G401 (cell line): ENCODE measurements around the gene TP73. TPM values are rescaled to one million over a fixed set of nuclear protein-coding genes. Genes with fewer than 3 reads are reported as not detected.

Experiments used
- DNase-seq: peaks from one replicate; pipeline ENCODE4 v3.0.0-alpha.2; 2015; ENCODE audit warnings: low spot score
- in situ Hi-C: cut with HindIII; loops from 2 replicates; pipeline ENCODE4 v1.10.0; 2016; ENCODE audit warnings: low sequenced_read_pairs, mixed read lengths
- total RNA-seq: library from RNA; depleted of rRNA; stranded (reverse); fragments of >200 nt; shearing (Covaris generic); gene quantifications from 2 replicates; pipeline ENCODE4 v1.2.3, GENCODE V29; 2014; rRNA removed

Gene TP73
- total RNA-seq, 1 experiment from 2014 or later = 2.4 TPM

DNA sequence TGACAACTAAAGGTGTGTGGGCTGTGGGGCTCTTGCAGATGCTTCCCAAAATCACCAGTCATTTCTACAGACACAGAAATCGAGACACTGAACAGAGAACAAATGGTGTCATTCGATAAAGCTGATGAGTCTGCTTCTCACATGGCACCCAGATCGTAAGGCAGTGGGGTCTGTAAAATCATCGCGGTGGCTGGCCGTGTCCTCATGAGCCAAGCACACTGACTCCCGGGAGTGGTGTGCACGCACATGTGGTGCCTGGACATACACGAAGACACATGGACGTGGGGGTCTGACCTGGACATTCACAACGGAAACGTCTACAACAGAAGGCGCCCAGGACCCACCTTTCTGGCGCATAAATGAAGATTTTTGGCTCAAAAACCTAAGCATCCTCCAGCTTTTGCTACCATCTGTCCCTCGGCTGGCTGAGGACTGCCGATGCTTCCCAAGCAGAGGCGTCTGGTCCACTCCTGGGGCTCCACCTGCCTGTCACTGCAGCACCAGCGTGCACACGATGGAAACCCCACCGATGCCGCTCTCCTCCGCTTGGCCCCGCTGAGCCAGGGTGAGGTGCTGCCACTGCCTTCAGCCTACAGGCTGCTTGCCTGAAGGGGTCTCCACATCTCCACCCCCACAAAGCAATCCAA, 127.1 kb downstream of the TP73 start:
- in situ Hi-C loops = no loop called here

DNA sequence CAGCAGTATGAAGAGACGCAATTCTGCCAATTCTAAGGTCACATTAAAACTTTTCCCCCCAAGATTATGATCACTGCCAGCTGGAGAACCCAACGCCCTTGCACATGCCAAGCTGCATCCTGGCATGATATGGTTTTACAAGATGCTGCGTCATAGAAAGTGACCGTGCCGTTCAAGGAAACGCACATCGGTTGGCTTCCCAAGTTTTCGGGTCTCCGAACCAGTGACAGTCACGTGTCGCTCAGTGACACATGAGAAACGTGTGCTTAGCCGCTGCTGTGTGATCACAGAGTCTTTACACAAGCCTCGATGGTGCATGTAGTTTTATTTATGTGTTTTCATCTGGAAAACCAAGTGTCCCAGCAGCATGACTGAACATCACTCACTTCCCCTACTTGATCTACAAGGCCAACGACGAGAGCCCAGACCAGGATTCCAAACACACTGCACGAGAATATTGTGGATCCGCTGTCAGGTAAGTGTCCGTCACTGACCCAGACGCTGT, 127.6 kb downstream of the TP73 start:
- no peak for DNase-seq
- in situ Hi-C loops = no loop called here

More for the DNA sequence above, 127.1 kb downstream of the TP73 start:
- peak; percentile 42 for DNase-seq

DNA sequence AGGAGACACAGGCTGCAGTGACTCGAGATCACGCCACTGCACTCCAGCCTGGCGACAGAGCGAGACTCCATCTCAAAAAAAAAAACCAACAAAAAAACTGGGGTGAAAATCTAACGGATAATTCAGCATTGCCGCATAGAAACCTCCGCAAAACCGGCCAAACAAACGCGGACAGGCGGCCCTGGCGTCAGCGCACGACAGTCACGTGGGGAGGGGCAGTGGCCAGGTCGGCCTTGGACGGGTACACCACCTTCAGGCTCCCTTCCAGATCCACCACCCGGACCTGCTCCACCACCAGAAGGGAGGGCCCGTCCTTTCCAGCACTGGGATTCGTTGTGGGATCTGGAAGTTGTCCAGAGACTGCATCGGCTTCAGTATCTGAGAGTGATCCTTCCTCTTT, 128.6 kb downstream of the TP73 start:
- in situ Hi-C loops = no loop called here
- DNase-seq = no peak

DNA sequence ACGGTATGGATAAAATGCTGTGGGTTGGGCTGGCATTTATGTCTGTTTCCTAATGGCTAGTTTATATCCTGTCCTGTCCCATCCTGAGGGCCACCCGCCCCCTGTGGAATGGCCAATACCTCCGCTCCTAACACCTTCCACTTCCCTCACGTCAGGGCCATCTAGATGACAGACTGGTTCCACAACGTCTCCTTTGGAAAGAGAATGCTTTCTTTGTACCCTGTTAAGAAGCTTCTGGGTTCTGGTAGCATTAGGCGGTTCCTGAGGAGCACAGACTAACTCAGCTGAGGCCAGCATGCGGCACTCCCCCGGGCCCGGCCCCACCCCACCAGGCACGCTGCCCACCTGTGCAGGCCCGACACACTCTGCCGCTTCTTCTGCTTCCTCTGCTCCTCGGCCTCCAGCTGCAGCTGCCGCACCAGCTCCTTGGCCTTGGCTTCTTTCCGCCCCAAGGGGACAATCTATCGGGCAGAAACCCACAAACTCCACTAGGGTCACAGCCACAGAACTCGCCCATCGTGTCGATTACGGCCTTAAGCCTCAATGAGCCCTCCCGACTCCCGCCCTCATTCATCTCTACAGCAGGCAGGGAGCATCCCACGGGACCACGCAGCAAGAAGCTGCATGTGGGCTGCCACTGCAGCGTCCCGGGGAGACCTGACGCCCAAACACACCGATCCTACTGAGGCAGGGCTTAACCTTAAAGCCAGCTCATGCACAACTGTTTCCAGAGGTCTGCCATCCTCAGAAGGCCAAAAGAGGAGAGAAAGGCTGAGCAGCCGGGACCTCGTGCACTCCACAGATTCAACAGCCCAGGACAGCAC, 131.5 kb downstream of the TP73 start:
- in situ Hi-C loops = no loop called here
- DNase-seq = no peak

DNA sequence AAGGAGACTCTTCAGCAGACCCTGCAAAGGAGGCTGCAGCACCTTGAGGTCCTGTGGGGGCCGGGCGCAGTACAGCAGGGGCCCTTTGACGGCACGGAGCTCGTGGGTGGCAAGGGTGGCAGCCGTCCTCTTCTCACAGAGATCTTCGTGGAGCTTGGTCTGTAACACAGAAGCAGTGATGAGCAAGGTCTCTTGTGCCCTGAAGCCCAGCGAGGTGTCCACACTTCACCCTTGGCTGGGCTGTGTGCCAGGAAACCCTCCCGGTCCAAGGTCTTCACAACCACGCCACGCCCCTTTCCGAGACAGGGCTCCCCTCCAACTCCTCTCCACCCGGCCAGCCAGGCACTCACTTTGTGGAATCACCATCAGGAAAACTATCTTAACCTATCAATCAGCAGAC, 132.7 kb downstream of the TP73 start:
- in situ Hi-C loops = no loop called here
- no peak for DNase-seq

DNA sequence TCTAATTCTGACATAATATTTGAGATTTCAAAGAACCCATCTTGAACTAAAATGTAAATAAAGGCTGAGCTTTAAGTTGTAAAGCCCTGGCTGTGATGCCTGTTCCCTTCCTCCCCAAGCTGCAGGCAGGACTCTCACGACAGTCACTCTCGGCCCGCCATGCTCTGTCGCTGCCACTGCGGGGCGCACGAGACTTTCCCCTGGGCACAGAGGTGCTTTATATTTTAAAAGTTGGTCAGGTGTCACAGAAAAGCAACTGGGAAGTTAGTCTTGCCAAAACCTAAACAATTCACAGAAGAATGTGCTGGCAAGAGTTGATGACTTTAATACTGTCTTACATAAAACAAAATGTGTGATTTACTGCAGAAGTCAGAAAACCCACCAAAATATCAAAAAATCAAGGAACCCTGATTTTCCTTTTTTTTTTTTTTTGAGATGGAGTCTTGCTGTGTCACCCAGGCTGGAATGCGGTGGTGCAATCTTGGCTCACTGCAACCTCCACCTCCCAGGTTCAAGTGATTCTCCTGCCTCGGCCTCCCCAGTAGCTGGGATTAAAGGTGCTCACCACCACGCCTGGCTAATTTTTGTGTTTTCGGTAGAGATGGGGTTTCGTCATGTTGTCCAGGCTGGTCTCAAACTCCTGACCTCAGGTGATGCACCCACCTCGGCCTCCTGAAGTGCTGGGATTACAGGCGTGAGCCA, 133.3 kb downstream of the TP73 start:
- in situ Hi-C loops = no loop called here

More for the DNA sequence above, 133.3 kb downstream of the TP73 start:
- DNase-seq = no peak

Other genes starting within 250 kb of the TP73 start
- 16.0 and 20.2 TPM in 2 replicates for gene ARHGEF16, start 197.9 kb upstream of the TP73 start, total RNA-seq
- 8.1 and 8.7 TPM in 2 replicates for gene MEGF6, start 41.0 kb upstream of the TP73 start, total RNA-seq
- 19.2 and 21.7 TPM in 2 replicates for gene TPRG1L, start 27.5 kb upstream of the TP73 start, total RNA-seq
- 34.5 and 40.8 TPM in 2 replicates for gene WRAP73, start 2.4 kb upstream of the TP73 start, total RNA-seq
- gene CCDC27, start 99.9 kb downstream of the TP73 start, total RNA-seq = not detected in 2 replicates
- gene SMIM1, start 120.2 kb downstream of the TP73 start, total RNA-seq = 20.1 and 26.6 TPM in 2 replicates
- 35.4 and 41.8 TPM in 2 replicates for gene LRRC47, start 144.0 kb downstream of the TP73 start, total RNA-seq
- 6.0 and 17.5 TPM in 2 replicates for gene CEP104, start 204.7 kb downstream of the TP73 start, total RNA-seq
- gene DFFB, start 205.0 kb downstream of the TP73 start, total RNA-seq = 7.6 and 10.0 TPM in 2 replicates
- 40.4 and 59.1 TPM in 2 replicates for gene C1orf174, start 247.8 kb downstream of the TP73 start, total RNA-seq